Vagina (tissue), 2 donors: Measurements from ENCODE around the gene CPLX1. TPM values are rescaled to one million over a fixed set of nuclear protein-coding genes. Genes with fewer than 3 reads are reported as not detected.

Experiments
- DNase-seq, 2 donors: peaks; one replicate each; pipeline ENCODE4 v3.0.0-alpha.2; 2017; ENCODE audit errors: extremely low spot score in 2 of 2
- H3K27ac ChIP-seq: fragments of 200-600 bp; sonication (generic); one replicate; pipeline ENCODE4 v1.5.1; 2019
- H3K27me3 ChIP-seq: fragments of 200-600 bp; sonication (generic); one replicate; pipeline ENCODE4 v1.5.1; 2019
- H3K36me3 ChIP-seq, 2 donors: fragments of 200-600 bp; sonication (generic); one replicate each; pipeline ENCODE4 v1.5.1; 2017 to 2019
- H3K4me1 ChIP-seq: fragments of 200-600 bp; sonication (generic); one replicate; pipeline ENCODE4 v1.5.1; 2019
- H3K4me3 ChIP-seq, 2 donors: fragments of 200-600 bp; sonication (generic); 1 replicate in 1 of 2; 2 replicates in 1 of 2; pipeline ENCODE4 v1.5.1; 2016 to 2019
- H3K9me3 ChIP-seq: fragments of 200-600 bp; sonication (generic); one replicate; pipeline ENCODE4 v1.5.1; 2019
- POLR2A ChIP-seq, 2 donors: fragments of 450-650 bp; IDR thresholded peaks; one replicate each; pipeline ENCODE4 v1.6.1; 2017; ENCODE audit warnings: antibody characterized with exemption in 2 of 2, mild to moderate bottlenecking in 2 of 2, moderate library complexity in 2 of 2
- POLR2AphosphoS5 ChIP-seq, 2 donors: sonication (generic); formaldehyde crosslinking; IDR thresholded peaks; one replicate each; pipeline ENCODE4 v1.9.0; 2017; ENCODE audit warnings: antibody characterized with exemption in 2 of 2, mild to moderate bottlenecking in 2 of 2, low read depth in 1 of 2; ENCODE audit not compliant: insufficient read depth in 1 of 2
- intact Hi-C: fragments of 100-400 bp; cut with DNase I; formaldehyde crosslinking; loops from one replicate; pipeline ENCODE4 v1.15.1; 2023
- total RNA-seq: library from RNA; depleted of rRNA; stranded (reverse); fragments of >200 nt; gene quantifications from one replicate; pipeline ENCODE4 v1.2.3, GENCODE V29; 2016
- TF ChIP-seq, protein P1 (sequence below), 3 experiments: fragments of 450-650 bp in 2 of 3; fragments of 200-600 bp in 1 of 3; sonication (generic) in 1 of 3; IDR thresholded peaks; one replicate each; pipeline ENCODE4 v1.5.1; 2017 to 2019; ENCODE audit warnings: antibody characterized with exemption in 3 of 3, mild to moderate bottlenecking in 2 of 3, moderate library complexity in 2 of 3

CPLX1 gene
- total RNA-seq, 1 donor from 2014 or later, result 0.98 TPM

DNA sequence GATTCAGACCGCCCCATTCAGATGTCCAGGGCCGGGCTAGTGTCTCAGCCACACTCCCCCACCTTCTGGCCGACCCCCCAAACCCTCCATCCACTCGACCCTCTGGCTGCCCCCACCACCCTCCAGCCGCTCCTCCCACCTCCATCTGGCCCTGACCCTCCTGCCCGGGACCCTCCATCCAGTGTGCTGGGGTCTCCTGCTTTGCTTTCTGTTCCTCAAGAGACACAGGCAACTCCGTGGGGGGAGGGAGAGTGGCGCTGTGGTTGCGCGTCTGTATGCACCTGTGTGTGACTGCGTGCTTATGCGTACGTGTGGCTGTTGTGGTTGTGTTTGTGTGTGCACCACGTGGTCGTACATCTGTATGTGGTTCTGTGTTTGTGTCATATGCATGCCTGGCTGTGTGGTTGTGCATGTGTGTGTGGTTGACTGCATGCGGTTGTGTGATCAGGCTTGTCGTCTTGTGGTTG is 33.3 kb downstream of the CPLX1 start:
- H3K9me3 ChIP-seq, result no peaks in the 10 kb centered on the region
- TF ChIP-seq, protein P1, sequence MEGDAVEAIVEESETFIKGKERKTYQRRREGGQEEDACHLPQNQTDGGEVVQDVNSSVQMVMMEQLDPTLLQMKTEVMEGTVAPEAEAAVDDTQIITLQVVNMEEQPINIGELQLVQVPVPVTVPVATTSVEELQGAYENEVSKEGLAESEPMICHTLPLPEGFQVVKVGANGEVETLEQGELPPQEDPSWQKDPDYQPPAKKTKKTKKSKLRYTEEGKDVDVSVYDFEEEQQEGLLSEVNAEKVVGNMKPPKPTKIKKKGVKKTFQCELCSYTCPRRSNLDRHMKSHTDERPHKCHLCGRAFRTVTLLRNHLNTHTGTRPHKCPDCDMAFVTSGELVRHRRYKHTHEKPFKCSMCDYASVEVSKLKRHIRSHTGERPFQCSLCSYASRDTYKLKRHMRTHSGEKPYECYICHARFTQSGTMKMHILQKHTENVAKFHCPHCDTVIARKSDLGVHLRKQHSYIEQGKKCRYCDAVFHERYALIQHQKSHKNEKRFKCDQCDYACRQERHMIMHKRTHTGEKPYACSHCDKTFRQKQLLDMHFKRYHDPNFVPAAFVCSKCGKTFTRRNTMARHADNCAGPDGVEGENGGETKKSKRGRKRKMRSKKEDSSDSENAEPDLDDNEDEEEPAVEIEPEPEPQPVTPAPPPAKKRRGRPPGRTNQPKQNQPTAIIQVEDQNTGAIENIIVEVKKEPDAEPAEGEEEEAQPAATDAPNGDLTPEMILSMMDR (IDR thresholded peaks at IDR 0.05), result no peak
- TF ChIP-seq POLR2A (IDR thresholded peaks at IDR 0.05), result no peak
- TF ChIP-seq POLR2AphosphoS5 (IDR thresholded peaks at IDR 0.05; ENCODE audit: insufficient read depth in 1 of 2, low read depth in 1 of 2), result no peak
- H3K4me3 ChIP-seq, result peak overlapping the region; percentile 22 to 31
- no peaks in the 10 kb centered on the region for H3K27me3 ChIP-seq
- intact Hi-C loops, result no loop called here
- H3K4me1 ChIP-seq, result peaks cover 24% of the 10 kb centered on the region
- H3K36me3 ChIP-seq, result no peaks in the 10 kb centered on the region
- no peak overlapping the region for H3K27ac ChIP-seq
- no peak for DNase-seq

DNA sequence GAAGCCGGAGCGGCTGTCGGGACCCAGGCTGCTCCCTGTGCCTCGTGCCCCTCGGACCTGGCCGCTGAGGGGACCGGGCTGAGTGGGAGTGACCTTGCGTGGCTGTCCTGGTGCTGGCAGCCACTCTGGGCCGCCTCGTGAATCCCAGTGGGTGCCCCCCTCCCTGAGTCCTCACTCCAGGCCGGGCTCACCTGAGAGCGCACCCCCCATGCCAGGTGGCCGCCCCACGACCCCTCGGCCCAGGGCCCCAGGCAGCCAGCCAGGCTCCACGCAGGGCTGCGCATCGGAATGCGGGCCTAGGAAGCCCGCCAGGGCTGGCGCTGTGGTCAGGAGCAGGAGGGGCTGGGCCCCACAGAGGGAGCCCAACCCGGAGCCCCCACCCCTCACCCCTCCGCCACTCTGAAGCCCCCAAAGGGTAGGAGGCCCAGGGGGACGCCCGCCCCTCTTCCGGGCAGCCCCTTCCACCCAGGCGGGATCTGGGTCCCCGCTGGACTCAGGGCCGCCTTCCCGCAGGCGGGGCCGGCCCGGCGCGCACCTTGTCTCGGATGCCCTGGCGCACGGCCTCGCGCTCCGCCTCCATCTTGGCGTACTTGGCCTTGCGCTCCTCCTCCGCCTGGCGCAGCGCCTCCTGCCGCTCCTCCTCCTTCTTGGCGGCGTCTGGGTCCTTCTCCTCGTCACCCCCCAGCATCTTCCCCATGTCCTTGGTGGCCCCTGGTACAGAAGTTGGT is 33.9 kb downstream of the CPLX1 start:
- H3K4me1 ChIP-seq, result peaks cover 27% of the 10 kb centered on the region

DNA sequence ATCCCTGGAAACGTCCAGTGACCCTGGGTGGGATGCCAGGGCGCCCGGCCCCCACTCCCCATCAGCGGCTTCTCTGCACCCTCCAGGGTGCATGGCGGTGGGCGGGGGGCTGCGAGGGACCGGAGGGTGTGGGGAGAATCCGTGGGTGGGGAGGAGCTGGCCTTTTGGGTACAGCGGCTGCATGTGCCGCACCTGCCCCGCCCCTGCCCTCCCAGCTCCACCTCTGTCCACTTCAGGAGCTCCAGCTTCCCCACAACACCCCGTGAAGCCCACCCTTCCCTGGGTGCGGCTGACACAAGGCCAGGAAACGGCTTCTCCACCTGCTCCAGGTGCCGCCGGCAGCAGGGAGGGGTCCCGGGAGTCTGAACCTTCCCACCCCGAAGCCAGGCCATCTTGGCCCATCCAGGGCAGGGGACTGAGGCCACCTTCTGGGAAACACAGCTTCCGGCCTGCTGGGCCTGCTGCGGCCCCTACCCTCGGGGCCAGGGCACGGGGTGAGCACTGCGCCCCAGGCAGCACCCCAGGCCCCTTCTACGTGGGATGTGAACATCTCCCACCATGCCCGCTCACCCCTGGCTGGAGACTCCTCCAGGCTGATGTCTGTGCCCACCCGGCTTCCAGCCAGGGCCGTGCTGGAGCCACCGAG is 34.6 kb downstream of the CPLX1 start:
- Histone ChIP-seq H3K36me3 (no peaks in the 10 kb centered on the region), H3K9me3 (no peaks in the 10 kb centered on the region), H3K27ac (no peak overlapping the region), H3K4me1 (peaks cover 34% of the 10 kb centered on the region), H3K27me3 (peaks cover 7% of the 10 kb centered on the region), H3K4me3 (no peak overlapping the region)
- TF ChIP-seq, protein P1 (IDR thresholded peaks at IDR 0.05), result no peak
- TF ChIP-seq POLR2AphosphoS5 (IDR thresholded peaks at IDR 0.05; ENCODE audit: insufficient read depth in 1 of 2, low read depth in 1 of 2) (no peak), POLR2A (IDR thresholded peaks at IDR 0.05) (no peak)
- intact Hi-C loops, result no loop called here
- DNase-seq, result no peak

More for the DNA sequence above, 33.9 kb downstream of the CPLX1 start:
- DNase-seq, result no peak
- H3K4me3 ChIP-seq, result peak overlapping the region; percentile 22 to 31
- TF ChIP-seq POLR2A (IDR thresholded peaks at IDR 0.05), result no peak
- no peak for TF ChIP-seq POLR2AphosphoS5 (IDR thresholded peaks at IDR 0.05; ENCODE audit: insufficient read depth in 1 of 2, low read depth in 1 of 2)
- TF ChIP-seq, protein P1 (IDR thresholded peaks at IDR 0.05), result no peak
- H3K9me3 ChIP-seq, result no peaks in the 10 kb centered on the region
- no peaks in the 10 kb centered on the region for H3K36me3 ChIP-seq
- H3K27me3 ChIP-seq, result peaks cover under 1% of the 10 kb centered on the region
- H3K27ac ChIP-seq, result no peak overlapping the region
- intact Hi-C loops, result no loop called here

DNA sequence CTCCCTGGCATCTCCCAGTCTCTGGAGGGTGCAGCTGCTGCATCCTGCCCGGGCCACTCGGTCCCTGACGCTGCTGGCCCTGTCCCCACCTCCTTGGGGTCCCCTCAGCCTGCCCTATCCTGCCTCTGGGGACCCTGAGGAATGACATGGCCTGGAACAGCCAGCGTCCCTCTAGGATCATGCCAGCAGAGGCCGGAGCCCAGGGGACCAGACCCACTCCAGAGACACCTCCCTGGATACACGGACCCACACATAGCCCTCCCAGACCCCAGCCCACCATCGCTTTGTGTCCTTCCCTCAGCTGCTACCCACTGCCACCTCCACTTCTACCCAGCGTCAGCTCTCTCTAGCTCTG is 35.5 kb downstream of the CPLX1 start:
- DNase-seq, result no peak
- H3K9me3 ChIP-seq, result no peaks in the 10 kb centered on the region
- TF ChIP-seq POLR2AphosphoS5 (IDR thresholded peaks at IDR 0.05; ENCODE audit: insufficient read depth in 1 of 2, low read depth in 1 of 2) (no peak), POLR2A (IDR thresholded peaks at IDR 0.05) (no peak)
- TF ChIP-seq, protein P1 (IDR thresholded peaks at IDR 0.05), result no peak
- H3K27me3 ChIP-seq, result peaks cover 7% of the 10 kb centered on the region
- H3K27ac ChIP-seq, result no peak overlapping the region
- H3K4me3 ChIP-seq, result no peak overlapping the region
- H3K4me1 ChIP-seq, result peaks cover 39% of the 10 kb centered on the region
- intact Hi-C loops, result no loop called here
- H3K36me3 ChIP-seq, result no peaks in the 10 kb centered on the region
